Measurements from ENCODE around the gene DGUOK.
"Not testable (repeated sequence)": the region's sequence is repeated elsewhere in the genome, so short reads cannot be mapped to it uniquely, and the experiment has no call there.

The DGUOK gene

GRCh38 chr2:73922681-73923080 is 4.0 kb upstream of the DGUOK start:
- DNase-seq = no peak

- no peak for DNase-seq
These were observed 1.5 kb upstream of the DGUOK start for GRCh38 chr2:73925033-73925704.

- DNase-seq = no peak
These were observed 707 bp upstream of the DGUOK start for GRCh38 chr2:73925853-73926492.

GRCh38 chr2:73927344-73927743 is 664 bp downstream of the DGUOK start:
- DNase-seq = no peak

- DNase-seq = no peak
These were observed 2.3 kb downstream of the DGUOK start for GRCh38 chr2:73928963-73929347.

GRCh38 chr2:73930386-73930785 is 3.7 kb downstream of the DGUOK start:
- DNase-seq = no peak

- DNase-seq = no peak
These were observed 5.1 kb downstream of the DGUOK start for GRCh38 chr2:73931531-73932500.

- DNase-seq = no peak
These were observed 6.5 kb downstream of the DGUOK start for GRCh38 chr2:73933194-73933593.

GRCh38 chr2:73935641-73936040 is 9.0 kb downstream of the DGUOK start:
- no peak for DNase-seq

- DNase-seq = no peak
These were observed 10.6 kb downstream of the DGUOK start for GRCh38 chr2:73937103-73937885.

GRCh38 chr2:73937899-73938298 is 11.2 kb downstream of the DGUOK start:
- DNase-seq = no peak

GRCh38 chr2:73938718-73939352 is 12.2 kb downstream of the DGUOK start:
- no peak for DNase-seq

- DNase-seq = no peak
These were observed 12.7 kb downstream of the DGUOK start for GRCh38 chr2:73939419-73939818.

GRCh38 chr2:73940066-73940465 is 13.4 kb downstream of the DGUOK start:
- not testable (repeated sequence) for DNase-seq

GRCh38 chr2:73942664-73943063 is 16.0 kb downstream of the DGUOK start:
- no peak for DNase-seq

GRCh38 chr2:73944714-73945113 is 18.0 kb downstream of the DGUOK start:
- no peak for DNase-seq

GRCh38 chr2:73946215-73946614 is 19.5 kb downstream of the DGUOK start:
- DNase-seq = no peak

- no peak for DNase-seq
These were observed 20.0 kb downstream of the DGUOK start for GRCh38 chr2:73946666-73947065.

GRCh38 chr2:73947412-73948018 is 20.8 kb downstream of the DGUOK start:
- no peak for DNase-seq

- DNase-seq = no peak
These were observed 23.1 kb downstream of the DGUOK start for GRCh38 chr2:73949802-73950201.

- no peak for DNase-seq
These were observed 26.1 kb downstream of the DGUOK start for GRCh38 chr2:73952499-73953446.
